Fibroblast of skin of left biceps (primary cell): ENCODE results near the gene TTLL6.
"Not testable (repeated sequence)": the region's sequence is repeated elsewhere in the genome, so short reads cannot be mapped to it uniquely, and the experiment has no call there.

Experiments used
- DNase-seq, 2 experiments: peaks; one replicate each; pipeline ENCODE4 v3.0.0-alpha.2; 2013; ENCODE audit warnings: low read depth in 2 of 2

Gene TTLL6

GRCh38 chr17:48724251-48725003 is 92.6 kb downstream of the TTLL6 start:
- DNase-seq = peak; percentile 10 to 19

GRCh38 chr17:48723423-48724250 is 93.4 kb downstream of the TTLL6 start:
- DNase-seq = no peak

- no peak for DNase-seq
Measured at GRCh38 chr17:48722915-48723422, 94.1 kb downstream of the TTLL6 start, which contains the start of gene PRAC2. Gene PRAC2 (plus strand): TSS chr17:48723185. CDS start chr17:48724411, 1,226 bp downstream.

GRCh38 chr17:48722201-48722907 is 94.7 kb downstream of the TTLL6 start, which contains the start of gene PRAC1:
Gene PRAC1 (minus strand): TSS chr17:48722518. CDS start chr17:48722392, 126 bp downstream.
- DNase-seq = no peak

GRCh38 chr17:48721009-48721402 is 96.0 kb downstream of the TTLL6 start:
- DNase-seq = no peak

GRCh38 chr17:48720266-48721008 is 96.6 kb downstream of the TTLL6 start:
- DNase-seq = no peak

GRCh38 chr17:48719642-48720265 is 97.3 kb downstream of the TTLL6 start:
- DNase-seq = no peak

- DNase-seq = no peak
Measured at GRCh38 chr17:48718761-48719641, 98.0 kb downstream of the TTLL6 start.

GRCh38 chr17:48718227-48718760 is 98.7 kb downstream of the TTLL6 start:
- DNase-seq = no peak

GRCh38 chr17:48717367-48718226 is 99.4 kb downstream of the TTLL6 start:
- DNase-seq = no peak

- DNase-seq = not testable (repeated sequence)
Measured at GRCh38 chr17:48716549-48716948, 100.5 kb downstream of the TTLL6 start.

GRCh38 chr17:48715496-48716399 is 101.3 kb downstream of the TTLL6 start:
- no peak for DNase-seq
